HT1080 (cell line): ENCODE results near the gene FLOT1. TPM values are rescaled to one million over a fixed set of nuclear protein-coding genes. Genes with fewer than 3 reads are reported as not detected.

Experiments
- DNase-seq: peaks from one replicate; pipeline ENCODE4 v3.0.0-alpha.2; 2015; ENCODE audit warnings: low read depth
- polyA plus RNA-seq, 2 experiments: library from polyadenylated mRNA; depleted of rRNA; stranded (reverse); fragments of >200 nt; gene quantifications; 2 replicates each; pipeline ENCODE4 v1.2.3, GENCODE V29; 2015
- total RNA-seq: library from RNA; depleted of rRNA; stranded (reverse); fragments of >200 nt; shearing (Covaris generic); gene quantifications from 2 replicates; pipeline ENCODE4 v1.2.3, GENCODE V29; 2014; rRNA removed

Gene FLOT1, protein sequence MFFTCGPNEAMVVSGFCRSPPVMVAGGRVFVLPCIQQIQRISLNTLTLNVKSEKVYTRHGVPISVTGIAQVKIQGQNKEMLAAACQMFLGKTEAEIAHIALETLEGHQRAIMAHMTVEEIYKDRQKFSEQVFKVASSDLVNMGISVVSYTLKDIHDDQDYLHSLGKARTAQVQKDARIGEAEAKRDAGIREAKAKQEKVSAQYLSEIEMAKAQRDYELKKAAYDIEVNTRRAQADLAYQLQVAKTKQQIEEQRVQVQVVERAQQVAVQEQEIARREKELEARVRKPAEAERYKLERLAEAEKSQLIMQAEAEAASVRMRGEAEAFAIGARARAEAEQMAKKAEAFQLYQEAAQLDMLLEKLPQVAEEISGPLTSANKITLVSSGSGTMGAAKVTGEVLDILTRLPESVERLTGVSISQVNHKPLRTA
- 67.0 and 73.8 TPM in 2 replicates for total RNA-seq
- 107 and 120 TPM in 2 replicates for polyA plus RNA-seq (2015; cell fraction: cytosol; rRNA removed)
- 92.9 and 99.6 TPM in 2 replicates for polyA plus RNA-seq (2015; cell fraction: nucleus; rRNA removed)

DNA sequence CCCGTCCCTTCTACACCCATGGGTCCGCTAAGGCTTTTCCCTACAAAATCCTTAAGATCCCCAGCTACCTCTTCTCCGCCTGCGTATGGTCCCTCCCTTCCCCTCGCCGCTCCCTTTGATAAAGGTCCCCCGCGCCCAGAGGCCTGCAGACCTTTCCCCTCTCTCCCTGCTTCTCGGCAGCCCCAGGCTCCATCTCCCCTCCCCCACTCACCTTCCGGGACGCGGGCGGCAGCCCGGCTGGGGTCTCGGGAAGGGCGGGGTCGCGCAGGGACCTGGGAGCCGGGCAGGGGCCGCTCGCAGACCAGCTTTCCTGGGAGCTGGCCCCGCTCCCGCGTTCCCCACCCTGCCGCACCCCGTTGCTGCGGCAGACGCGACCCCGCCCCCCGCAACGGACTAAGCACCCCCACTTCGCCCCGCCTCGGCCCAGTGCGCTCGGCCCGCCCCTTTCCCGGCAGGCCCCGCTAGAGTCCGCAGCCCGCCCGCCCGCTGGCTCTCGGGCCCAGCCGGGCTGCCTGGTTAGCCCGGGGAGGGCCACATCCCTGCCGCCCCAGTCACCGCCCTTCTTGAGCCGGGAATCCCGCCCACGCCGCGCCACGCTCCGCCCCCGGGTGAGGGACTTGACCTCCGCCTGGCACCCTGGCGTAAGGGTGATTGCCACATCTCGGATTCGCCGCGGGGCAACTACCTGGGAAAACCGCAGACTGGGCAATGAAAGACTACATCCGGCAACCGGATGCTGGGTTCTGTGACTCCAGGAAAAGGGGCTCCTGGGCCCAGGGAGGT lies at the start of gene FLOT1:
FLOT1 (minus strand) TSS at position 372 of the 783 bp plus-strand sequence. CDS start 498 bp downstream, outside the sequence.
- peak; percentile 98 for DNase-seq

DNA sequence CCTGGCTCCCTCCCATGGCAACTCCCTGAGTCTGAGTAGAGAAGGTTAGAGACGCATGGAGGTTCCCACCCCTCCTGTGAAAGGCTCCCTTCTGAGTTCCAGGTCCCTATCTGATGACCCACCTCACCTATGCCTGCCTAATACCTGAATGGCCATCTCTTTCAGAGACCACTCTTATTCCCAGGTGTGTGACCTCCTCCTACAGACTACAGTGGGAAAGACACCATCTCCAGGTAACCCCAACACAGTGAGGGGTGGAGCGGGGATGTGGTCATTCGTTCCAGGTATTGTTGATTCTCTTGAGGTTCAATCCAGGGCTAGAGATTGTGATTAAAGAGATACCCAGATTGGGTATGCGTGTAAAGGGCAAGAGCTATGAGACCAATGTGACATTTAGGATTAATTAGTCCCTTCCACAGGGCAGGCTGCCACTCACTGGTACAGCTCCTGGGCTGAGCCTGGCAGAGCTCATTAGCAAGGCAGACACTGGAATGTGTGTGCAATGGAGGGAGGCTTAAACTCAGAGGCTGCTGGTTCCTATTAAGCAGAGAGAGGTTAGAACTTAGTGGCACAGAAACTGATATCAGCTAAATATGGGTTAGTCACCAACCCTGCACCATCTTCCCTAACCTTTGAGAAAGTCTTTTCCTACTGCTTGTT lies 48.4 kb upstream of the FLOT1 start:
- no peak for DNase-seq

DNA sequence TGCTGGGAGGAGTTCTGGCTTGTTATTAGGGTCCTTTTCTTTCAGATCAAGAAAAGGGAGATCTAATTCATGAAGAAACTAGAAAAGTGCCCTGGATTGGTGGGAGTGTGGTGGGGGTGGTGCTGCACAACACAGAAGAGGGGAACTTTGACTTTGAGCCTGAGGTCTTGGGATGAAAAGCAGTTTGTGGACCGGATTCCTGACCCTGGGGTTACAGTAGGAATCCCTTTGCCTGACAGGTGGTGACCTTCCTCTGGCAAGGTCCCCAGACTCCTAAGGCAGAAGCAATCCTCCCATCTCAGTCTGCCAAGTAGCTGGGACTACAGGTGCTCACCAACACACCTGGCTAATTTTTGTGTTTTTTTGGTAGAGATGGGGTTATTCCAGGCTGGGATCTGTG lies 47.1 kb upstream of the FLOT1 start:
- no peak for DNase-seq

DNA sequence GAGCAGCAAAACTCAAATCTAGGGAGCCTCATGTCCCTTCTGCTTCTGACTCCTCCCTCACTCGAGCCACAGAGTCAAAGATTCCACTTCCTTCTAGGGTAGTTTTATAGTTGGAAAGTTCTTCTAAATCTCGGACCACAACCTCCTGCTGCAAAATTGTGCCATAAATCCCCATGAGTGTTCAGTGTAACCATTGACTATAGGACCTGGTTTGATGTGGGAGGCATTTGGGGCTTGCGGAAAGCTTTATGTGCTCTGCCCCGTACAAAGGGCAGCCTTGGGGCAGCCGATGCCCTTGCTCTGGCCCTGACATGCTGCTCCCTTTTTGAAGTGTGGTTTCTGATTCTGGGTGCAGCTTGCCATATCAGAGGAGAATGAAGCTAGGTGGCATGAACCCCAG lies 45.5 kb upstream of the FLOT1 start:
- DNase-seq, result no peak

DNA sequence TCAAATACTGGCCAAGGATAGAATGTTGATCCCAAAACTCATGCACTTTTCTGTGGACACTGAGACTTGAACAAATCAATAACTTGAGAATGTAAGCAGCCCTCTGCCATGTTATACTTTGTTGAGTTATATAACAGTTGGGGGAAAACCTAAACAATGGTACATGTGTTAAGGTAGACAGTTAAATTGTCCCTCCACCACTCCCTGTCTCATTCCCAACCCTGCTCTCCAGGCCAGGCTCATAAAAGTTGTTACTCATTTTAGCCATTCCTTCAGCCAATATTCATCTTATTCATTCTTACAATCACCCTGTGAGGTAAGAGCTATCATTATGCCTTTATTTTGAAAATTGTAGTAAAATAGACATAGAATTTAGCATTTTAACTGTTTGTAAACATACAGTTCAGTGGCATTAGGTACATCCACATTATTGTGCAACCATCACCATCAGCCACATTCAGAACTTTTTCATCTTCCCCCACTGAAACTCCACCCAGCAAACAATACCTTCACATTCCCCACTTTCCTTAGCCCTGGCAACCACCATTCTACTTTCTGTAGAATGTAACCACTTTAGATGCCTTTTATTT lies 40.0 kb upstream of the FLOT1 start:
- DNase-seq, result peak; percentile 69

DNA sequence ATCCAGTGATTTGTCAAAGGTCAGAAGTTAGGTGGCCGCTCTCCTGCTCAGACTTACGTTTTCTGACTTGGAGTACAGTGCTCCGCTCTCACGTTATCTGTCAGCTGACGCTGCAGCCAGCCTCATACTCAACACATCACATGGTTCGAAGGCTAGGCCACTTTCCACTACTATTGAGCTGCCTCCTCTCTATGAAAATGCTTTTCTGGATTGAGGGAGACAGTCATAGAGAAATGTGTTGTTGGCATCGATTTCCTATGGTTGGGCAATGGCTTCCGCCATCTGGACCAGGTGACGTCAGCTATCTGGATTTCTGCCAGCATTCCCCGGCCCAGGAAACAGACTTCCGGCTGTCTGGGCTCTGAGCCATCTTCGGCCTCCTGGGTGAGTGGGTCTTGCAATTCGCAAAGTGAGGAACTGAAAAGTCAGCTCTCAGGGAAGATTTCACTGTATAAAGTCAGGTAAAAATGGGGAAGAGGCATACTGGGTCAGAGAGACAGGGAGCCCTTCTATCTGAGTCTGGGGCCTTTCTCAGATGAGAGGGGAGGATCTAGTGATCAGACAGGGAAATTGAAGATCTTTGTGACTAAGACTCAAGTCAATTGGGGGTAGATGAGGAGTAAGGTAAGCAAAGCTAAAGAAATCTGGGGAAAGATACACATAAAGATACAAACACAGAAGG lies 39.4 kb upstream of the FLOT1 start:
- peak; percentile 99 for DNase-seq

DNA sequence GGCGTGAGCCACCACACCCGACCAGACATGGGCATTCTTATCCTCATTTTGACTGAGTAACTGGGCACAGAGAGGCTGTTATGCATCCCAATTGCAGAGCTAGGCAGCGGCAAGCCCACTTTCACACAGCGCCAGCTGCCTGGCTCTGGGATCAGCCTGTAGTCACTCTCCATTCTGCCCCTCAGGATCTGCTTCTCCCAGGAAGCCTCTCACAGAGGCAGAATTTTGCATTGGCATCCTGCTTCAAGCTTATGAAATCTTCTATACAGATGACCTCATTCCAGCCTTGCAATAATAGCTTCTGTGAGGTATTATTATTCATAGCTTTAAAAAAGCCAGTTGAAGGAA lies 38.9 kb upstream of the FLOT1 start:
- no peak for DNase-seq

DNA sequence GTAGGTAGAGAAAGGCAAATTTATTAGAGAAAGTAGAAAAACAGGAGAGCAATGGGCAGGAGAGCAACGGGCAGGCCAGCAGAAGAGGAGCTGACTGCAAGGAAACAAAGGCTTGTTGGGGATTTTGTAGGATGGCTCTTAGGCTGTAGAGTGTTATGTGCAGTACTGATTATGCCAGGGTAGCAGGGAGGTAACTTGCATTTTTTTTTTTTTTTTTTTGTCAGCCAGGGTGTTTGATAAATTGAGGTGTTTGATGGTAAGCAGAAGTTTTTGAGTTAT lies 38.1 kb upstream of the FLOT1 start:
- no peak for DNase-seq

DNA sequence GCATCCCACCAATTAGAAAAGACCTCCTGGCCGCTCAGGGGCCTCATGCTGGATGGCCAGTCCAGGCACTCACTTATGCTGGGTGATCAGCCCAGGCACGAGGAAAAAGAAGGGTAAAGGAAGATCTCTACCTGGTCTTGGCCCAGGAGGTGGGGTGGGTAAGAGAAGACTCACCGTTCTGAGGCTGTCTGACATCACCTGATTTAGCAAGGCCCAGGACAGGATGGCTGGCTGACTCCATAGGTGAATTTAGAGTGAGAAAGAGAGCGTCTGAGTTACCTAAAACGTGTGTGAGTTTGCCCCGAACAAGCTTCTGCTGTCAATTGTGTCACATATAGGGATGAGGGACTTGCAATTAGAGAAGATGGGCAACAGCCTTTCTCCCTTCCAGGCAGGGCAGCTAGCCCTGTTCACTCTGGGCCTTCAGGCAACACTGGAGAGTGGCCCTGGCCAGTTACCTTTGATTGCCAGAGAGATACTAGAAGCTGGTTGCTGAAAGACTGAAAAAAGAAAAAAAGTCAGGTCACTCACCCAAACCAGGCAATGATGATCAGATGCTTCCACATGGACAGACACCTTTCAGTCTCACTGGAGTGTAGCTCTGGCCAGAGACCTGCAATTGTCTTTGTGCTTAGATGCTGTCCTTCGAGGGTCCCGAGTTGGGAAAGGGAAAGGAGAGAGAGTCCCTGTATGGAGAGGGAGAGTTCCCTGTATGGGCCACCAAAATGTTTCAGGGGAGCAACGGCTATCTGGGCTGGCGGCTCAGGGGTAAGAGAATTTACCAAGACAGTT lies 37.6 kb upstream of the FLOT1 start:
- DNase-seq, result no peak

DNA sequence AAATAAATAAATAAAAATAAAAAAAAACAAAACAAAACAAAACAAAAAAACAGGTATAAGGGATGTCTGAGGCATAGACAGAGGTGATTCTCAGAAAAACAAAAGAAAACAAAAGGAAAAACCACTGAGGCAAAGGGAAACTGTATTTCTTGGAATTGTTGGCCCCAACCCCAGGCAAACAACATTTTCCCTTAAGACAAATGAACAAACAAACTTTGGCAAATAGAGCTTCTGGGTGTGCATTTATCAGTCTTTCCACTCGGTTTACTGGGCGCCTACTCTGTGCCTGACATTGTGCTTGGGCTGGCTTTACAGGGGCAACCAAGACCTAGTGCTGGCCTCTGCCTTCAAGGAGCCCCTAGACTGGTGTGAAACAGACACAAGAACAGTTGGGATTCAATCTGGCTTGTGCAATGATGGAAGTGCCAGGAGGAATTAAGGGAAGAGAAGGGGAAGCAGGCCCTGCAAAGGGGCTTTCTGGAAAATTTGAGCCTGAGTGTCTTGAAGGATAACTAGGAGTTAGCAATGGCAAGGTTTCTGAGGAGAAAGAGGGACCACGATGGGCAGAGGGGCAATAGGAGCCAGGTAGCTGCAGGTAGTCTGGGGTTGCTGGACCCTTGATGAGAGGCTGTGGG lies 35.6 kb upstream of the FLOT1 start:
- no peak for DNase-seq

DNA sequence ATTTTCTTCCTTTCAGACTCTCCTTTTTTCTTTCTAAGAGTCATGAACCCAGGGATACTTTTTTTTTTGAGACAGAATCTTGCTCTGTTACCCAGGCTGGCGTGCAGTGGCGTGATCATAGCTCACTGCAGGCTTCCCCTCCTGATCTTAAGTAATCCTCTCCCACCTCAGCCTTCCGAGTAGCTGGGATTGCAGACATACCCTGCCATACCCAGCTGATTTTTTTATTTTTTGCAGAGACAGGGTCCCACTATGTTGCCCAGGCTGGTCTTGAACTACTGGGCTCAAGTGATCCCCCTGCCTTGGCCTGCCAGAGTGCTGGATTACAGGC lies 34.6 kb upstream of the FLOT1 start:
- DNase-seq, result no peak

DNA sequence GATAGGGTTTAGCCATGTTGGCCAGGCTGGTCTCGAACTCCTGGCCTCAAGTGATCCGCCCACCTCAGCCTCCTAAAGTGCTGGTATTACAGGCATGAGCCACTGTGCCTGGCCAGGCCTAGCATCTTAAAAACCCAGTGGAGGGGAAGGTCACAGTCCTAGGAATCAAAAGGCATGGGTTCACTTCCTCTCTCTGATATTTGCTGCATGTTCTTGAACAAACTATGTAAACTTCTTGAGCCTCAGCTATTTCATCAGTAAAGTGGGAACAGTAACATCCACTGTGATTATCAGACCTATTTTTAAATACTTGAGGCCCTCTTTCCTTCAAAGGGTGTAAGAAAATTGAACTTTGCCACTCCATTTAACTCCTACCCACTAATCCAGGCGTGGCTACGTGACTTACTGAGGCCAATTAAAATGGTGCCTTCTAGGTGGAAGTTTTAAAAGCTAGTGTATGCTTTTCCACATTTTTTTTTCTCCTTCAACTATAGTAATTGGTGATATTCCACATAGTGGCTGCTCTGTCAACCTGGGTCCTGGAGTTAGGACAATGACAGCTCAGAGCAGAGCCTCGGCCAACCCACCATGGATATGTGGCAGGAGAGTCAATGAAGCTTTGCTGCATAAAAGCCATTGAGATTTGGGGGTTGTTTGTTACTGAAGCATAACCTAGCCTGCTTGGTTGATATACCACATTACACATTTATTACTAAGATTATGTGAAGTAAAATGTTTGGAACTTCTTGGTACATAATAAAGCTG lies 34.1 kb upstream of the FLOT1 start:
- no peak for DNase-seq

DNA sequence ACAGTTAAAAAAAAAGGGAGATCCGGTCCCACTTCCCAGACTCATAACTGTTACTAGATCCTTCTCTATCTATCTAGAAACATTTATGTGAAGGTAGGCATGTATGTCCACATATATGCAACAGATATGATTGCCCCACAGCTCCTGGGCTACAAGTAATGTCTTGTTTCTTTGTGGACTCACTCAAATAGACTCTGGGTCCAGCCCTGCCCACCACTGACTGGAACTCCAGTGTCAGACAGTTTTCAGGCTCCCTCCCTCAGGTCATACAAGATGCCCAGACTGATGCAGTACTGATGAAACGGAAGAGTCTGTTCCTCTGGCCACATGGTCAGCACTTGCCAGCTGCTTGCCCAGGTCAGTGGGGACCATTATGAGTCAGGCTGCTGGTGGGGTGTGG lies 32.6 kb upstream of the FLOT1 start:
- DNase-seq, result no peak

DNA sequence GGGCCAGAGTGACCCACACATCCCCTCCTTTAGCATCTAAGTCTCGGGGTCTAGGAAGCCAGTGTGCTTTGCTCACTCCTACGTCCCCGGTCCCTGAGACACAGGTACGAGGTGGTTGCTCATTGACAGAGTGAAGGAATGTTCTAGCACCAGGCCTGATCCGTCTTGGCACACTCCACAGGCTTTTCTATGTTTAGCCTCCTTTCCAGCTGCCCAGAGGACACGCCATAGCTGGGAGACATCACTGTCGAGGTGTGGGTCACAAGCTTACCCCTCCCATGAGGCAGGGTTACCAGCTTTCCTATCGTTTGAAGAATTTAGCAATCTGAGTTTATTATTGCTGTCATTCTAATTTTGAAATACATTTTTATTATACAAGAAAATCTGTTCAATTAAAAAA lies 32.2 kb upstream of the FLOT1 start:
- DNase-seq, result no peak

DNA sequence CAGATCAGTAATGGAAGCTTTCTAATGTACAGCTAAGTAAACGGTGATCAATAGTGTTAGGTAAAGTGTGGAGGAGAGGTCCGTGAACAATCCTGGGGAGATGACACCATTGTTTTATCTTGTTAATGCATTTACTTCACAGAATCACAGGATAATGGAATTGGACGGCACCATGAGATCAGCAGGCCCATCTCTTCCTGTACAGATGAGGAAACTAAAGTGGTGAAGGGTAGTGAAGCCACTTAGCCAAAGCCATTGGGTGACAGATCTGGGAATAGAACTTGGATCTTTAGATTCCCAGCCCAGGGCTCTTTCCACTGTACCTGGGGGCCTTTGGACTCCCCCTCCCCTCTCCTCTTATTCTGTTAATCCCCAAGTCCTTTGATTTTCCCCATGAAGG lies 28.1 kb upstream of the FLOT1 start:
- DNase-seq, result no peak

DNA sequence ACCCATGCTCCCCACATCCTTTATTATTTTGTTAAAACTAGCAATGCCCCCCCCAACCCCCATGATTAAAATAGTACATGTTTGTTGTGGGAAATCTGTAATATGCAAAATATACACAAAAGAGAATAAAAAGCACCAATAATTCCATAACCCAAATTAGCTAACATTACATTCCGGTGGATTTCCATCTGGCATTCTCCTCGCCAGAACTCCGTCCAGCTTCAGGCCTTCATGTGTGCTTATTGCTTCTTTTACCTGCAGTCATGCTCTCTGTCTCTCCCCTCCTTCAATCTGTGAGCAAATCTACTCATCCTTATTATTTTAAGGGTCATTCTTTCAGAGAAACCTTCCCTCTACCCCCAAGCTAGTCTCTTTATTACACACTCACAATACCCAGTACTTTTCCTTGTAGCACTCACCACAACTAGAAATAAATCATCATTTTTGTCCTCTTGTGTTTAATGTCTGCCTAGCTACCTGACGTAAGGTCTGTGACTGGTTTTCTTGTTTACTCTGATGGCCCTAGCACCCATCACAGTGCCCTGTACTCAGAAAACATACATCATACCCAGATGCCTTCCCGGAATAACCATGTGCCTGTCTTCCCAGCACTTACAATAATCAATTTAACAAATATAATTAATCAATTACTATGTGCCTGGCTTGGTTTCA lies 27.5 kb upstream of the FLOT1 start:
- DNase-seq, result no peak

DNA sequence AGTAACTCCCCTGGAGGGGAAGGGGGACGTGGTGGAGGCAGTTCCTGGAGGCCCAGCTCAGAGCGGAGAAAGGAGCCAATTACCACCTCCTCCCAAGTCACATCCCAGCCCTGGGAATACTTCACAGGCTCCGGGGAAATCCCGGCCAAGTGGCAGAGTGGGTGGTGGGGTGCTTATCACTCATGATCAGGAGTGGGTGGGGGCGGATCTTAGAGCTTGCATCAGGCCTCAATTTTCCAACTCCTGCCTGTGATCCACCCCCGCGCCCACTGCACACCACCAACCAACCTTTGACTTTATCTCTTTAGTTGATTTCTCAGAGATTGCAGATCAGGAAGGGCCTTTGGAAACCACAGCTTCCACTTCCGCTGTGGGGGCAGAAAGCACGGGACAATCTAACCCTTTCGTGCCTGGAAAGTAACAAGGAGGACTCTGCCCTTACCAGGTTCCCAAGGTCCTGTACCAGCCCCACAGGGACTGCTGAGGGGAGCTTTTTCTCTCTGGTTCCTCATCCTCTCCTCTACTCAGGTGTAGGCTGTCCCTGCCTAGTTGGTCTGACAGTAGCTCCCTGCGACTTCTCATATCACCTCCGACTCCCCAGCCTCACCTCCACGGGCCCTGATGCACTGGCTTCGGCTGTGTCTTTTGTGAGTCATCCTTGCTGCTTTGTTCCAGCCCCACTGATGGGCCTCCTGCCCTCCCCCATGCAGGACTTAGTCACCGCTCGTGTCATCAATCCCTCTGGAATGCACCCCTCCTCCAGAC lies 26.8 kb upstream of the FLOT1 start:
- DNase-seq, result peak; percentile 98

DNA sequence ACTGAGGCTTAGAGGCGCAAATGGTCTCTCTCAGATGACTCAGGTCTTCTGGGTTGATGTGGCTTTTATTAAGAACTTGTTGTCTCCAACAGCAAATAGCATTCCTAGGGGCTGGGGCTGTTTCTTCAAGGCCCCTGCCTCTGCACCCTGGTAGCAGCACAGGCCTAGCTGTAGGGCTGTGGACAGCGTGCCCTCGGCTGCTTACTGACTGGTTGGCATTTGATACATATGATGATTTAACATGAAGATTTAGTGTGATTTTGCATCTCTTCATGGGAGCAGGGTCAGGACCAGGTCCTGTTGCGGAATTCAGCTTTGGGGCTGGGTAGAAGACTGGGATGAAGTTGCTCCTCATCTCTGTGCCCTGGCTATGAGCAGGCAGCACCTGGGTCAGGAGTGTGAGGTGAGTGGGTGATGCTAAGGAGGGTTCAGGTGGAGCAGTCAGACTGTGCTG lies 26.2 kb upstream of the FLOT1 start:
- DNase-seq, result no peak
